G401.6 (cell line): ENCODE results near the gene ENC1.
"Not testable (repeated sequence)": the region's sequence is repeated elsewhere in the genome, so short reads cannot be mapped to it uniquely, and the experiment has no call there.

Source experiments
- FAIRE-seq: peaks from 2 replicates; lab custom pipeline; 2012; peaks lifted over from hg19 to GRCh38; lab: Jason Lieb, UNC

Gene ENC1

GRCh38 chr5:74640450-74640953, at the start of gene ENC1:
Gene ENC1 (minus strand): TSS chr5:74640728. CDS start chr5:74636485, 4,243 bp downstream.
- FAIRE-seq = peak; percentile 64

- no peak for FAIRE-seq
These were observed 46.6 kb upstream of the ENC1 start for GRCh38 chr5:74686962-74687751.

- no peak for FAIRE-seq
These were observed 45.6 kb upstream of the ENC1 start for GRCh38 chr5:74685979-74686631.

GRCh38 chr5:74684900-74685851, 44.6 kb upstream of the ENC1 start, which contains the start of gene HEXB:
Gene HEXB (plus strand): TSS chr5:74685233. CDS start chr5:74685261, 28 bp downstream.
- FAIRE-seq = peak; percentile 56

- no peak for FAIRE-seq
These were observed 39.4 kb upstream of the ENC1 start for GRCh38 chr5:74679966-74680365.

GRCh38 chr5:74679300-74679699, 38.8 kb upstream of the ENC1 start:
- not testable (repeated sequence) for FAIRE-seq

- not testable (repeated sequence) for FAIRE-seq
These were observed 37.6 kb upstream of the ENC1 start for GRCh38 chr5:74678123-74678522.

GRCh38 chr5:74676466-74676865, 35.9 kb upstream of the ENC1 start:
- FAIRE-seq = not testable (repeated sequence)

- peak; percentile 80 for FAIRE-seq
These were observed 32.7 kb upstream of the ENC1 start for GRCh38 chr5:74673011-74673790.

- no peak for FAIRE-seq
These were observed 31.8 kb upstream of the ENC1 start for GRCh38 chr5:74672215-74672877.

- FAIRE-seq = no peak
These were observed 30.0 kb upstream of the ENC1 start for GRCh38 chr5:74670396-74671038.

- FAIRE-seq = no peak
These were observed 29.3 kb upstream of the ENC1 start for GRCh38 chr5:74669821-74670220.

GRCh38 chr5:74667396-74667795, 26.9 kb upstream of the ENC1 start:
- FAIRE-seq = no peak

- no peak for FAIRE-seq
These were observed 25.3 kb upstream of the ENC1 start for GRCh38 chr5:74665816-74666215.

GRCh38 chr5:74665273-74665672, 24.7 kb upstream of the ENC1 start:
- no peak for FAIRE-seq

GRCh38 chr5:74664551-74664950, 24.0 kb upstream of the ENC1 start:
- FAIRE-seq = peak; percentile 42

GRCh38 chr5:74660873-74661272, 20.3 kb upstream of the ENC1 start:
- FAIRE-seq = no peak

- FAIRE-seq = no peak
These were observed 19.6 kb upstream of the ENC1 start for GRCh38 chr5:74660140-74660539.

- no peak for FAIRE-seq
These were observed 18.6 kb upstream of the ENC1 start for GRCh38 chr5:74659172-74659571.

GRCh38 chr5:74657165-74657564, 16.6 kb upstream of the ENC1 start:
- FAIRE-seq = no peak
